B cell (primary cell): ENCODE measurements around the gene PYGL. TPM values are rescaled to one million over a fixed set of nuclear protein-coding genes. Genes with fewer than 3 reads are reported as not detected.

Source experiments
- ATAC-seq: fragments of 200-7000 bp; cut with Tn5 transposase; one replicate; pipeline ENCODE4 v1.10.0; 2021; ENCODE audit warnings: low read depth, mild to moderate bottlenecking, moderate number of reproducible peaks, moderate library complexity
- CTCF ChIA-PET: fragments of 350-600 bp; sonication (Branson Sonifier 250); formaldehyde crosslinking; loops from one replicate; lab custom pipeline; 2021; ENCODE audit warnings: antibody characterized with exemption, inconsistent platforms; lab: Charles Lee
- POLR2A ChIA-PET: fragments of 350-600 bp; sonication (Branson Sonifier 250); formaldehyde crosslinking; loops from one replicate; lab custom pipeline; 2021; ENCODE audit warnings: antibody characterized with exemption; lab: Charles Lee
- DNase-seq: peaks from one replicate; pipeline ENCODE4 v3.0.0; 2013
- H2AFZ ChIP-seq: 2 replicates; pipeline ENCODE4 v1.6.1; 2012; ENCODE audit warnings: mild to moderate bottlenecking, low read depth, low read length; ENCODE audit not compliant: insufficient read depth, poor library complexity, severe bottlenecking
- H3K27ac ChIP-seq, 2 donors: 1 replicate in 1 of 2; 2 replicates in 1 of 2; pipeline ENCODE4 v1.5.1; 2012 to 2013; ENCODE audit warnings: low read length in 2 of 2, mild to moderate bottlenecking in 2 of 2, moderate library complexity in 1 of 2
- H3K27me3 ChIP-seq, 4 experiments: fragments of 200-600 bp in 1 of 4; sonication (generic) in 1 of 4; replicated peaks in 1 of 4; 1 replicate in 2 of 4; 2 replicates in 2 of 4; pipeline versions ENCODE4 v1.6.1 to v1.7.0; 2013 to 2016; ENCODE audit warnings: low read length in 3 of 4, mild to moderate bottlenecking in 2 of 4, mixed read lengths in 1 of 4, moderate library complexity in 1 of 4; ENCODE audit not compliant: insufficient read depth in 4 of 4, control insufficient read depth in 3 of 4; ENCODE audit errors: control extremely low read depth in 1 of 4
- H3K36me3 ChIP-seq, 2 experiments: replicated peaks in 1 of 2; 1 replicate in 1 of 2; 2 replicates in 1 of 2; pipeline versions ENCODE4 v1.6.1 to v1.7.1; 2013; ENCODE audit warnings: low read length in 1 of 2; ENCODE audit not compliant: insufficient read depth in 2 of 2, control insufficient read depth in 1 of 2; ENCODE audit errors: control extremely low read depth in 1 of 2, extremely low read depth in 1 of 2
- H3K4me1 ChIP-seq, 2 donors: fragments of 200-600 bp in 1 of 2; sonication (generic) in 1 of 2; 1 replicate in 1 of 2; 2 replicates in 1 of 2; pipeline versions ENCODE4 v1.5.1 to v1.6.1; 2013 to 2017; ENCODE audit warnings: low read length in 2 of 2; ENCODE audit not compliant: control insufficient read depth in 2 of 2, insufficient read depth in 2 of 2
- H3K4me2 ChIP-seq: replicated peaks from 2 replicates; pipeline ENCODE3; 2012; ENCODE audit warnings: mild to moderate bottlenecking, low read depth, low read length; ENCODE audit not compliant: poor library complexity, severe bottlenecking
- H3K4me3 ChIP-seq, 5 experiments: fragments of 200-600 bp in 1 of 5; sonication (generic) in 1 of 5; 1 replicate in 3 of 5; 2 replicates in 2 of 5; pipeline versions ENCODE4 v1.5.1 to v1.7.0; 2011 to 2016; ENCODE audit warnings: low read length in 4 of 5, mild to moderate bottlenecking in 4 of 5, low read depth in 2 of 5, control low read depth in 1 of 5, moderate library complexity in 1 of 5; ENCODE audit not compliant: insufficient read depth in 1 of 5; ENCODE audit errors: control extremely low read depth in 1 of 5, extremely low read depth in 1 of 5
- H3K79me2 ChIP-seq: fragments of 200-600 bp; sonication (generic); one replicate; pipeline ENCODE4 v1.6.0; 2016; ENCODE audit warnings: low read length; ENCODE audit not compliant: control insufficient read depth, insufficient read depth
- H3K9ac ChIP-seq: fragments of 200-600 bp; sonication (generic); 2 replicates; pipeline ENCODE4 v1.6.1; 2017; ENCODE audit warnings: mild to moderate bottlenecking, low read length, moderate library complexity
- H3K9me3 ChIP-seq, 3 donors: one replicate each; pipeline versions ENCODE4 v1.6.1 to v1.7.1; 2013; ENCODE audit warnings: low read length in 2 of 3; ENCODE audit not compliant: control insufficient read depth in 2 of 3, insufficient read depth in 1 of 3; ENCODE audit errors: control extremely low read depth in 1 of 3
- H4K20me1 ChIP-seq: 2 replicates; pipeline ENCODE4 v1.6.0; 2012; ENCODE audit warnings: mild to moderate bottlenecking, low read length; ENCODE audit not compliant: insufficient read depth, control insufficient read depth, poor library complexity, severe bottlenecking
- H3K27ac Mint-ChIP-seq: one replicate; pipeline ENCODE4 v1.8.0; 2021; ENCODE audit warnings: mixed read lengths
- H3K27me3 Mint-ChIP-seq: one replicate; pipeline ENCODE4 v1.8.0; 2021; ENCODE audit warnings: mixed read lengths
- H3K4me1 Mint-ChIP-seq: one replicate; pipeline ENCODE4 v1.8.0; 2021; ENCODE audit warnings: mixed read lengths
- H3K4me3 Mint-ChIP-seq: one replicate; pipeline ENCODE4 v1.8.0; 2021; ENCODE audit warnings: mixed read lengths
- H3K9me3 Mint-ChIP-seq: one replicate; pipeline ENCODE4 v1.8.0; 2022; ENCODE audit warnings: mixed read lengths; ENCODE audit not compliant: insufficient read depth
- EZH2 ChIP-seq: IDR thresholded peaks from 2 replicates; pipeline ENCODE4 v1.6.1; 2012; ENCODE audit warnings: borderline replicate concordance, low read depth, mild to moderate bottlenecking, moderate library complexity, low read length; ENCODE audit not compliant: insufficient read depth, poor library complexity, severe bottlenecking
- WGBS: methylation state at CpG from one replicate; pipeline ENCODE4 v1.1.5; 2013; ENCODE audit warnings: missing lambda C conversion rate; ENCODE audit not compliant: insufficient coverage; 5-methylcytosine and 5-hydroxymethylcytosine counted together
- intact Hi-C: fragments of 100-400 bp; cut with micrococcal nuclease; formaldehyde crosslinking; loops from one replicate; pipeline ENCODE4 v1.10.0; 2022
- polyA minus RNA-seq: library from RNA; depleted of rRNA, polyadenylated mRNA; stranded (reverse); fragments of >200 nt; gene quantifications from 2 replicates; pipeline ENCODE4 v1.2.3, GENCODE V29; 2012
- polyA plus RNA-seq: library from polyadenylated mRNA; depleted of rRNA; stranded (reverse); fragments of >200 nt; gene quantifications from 2 replicates; pipeline ENCODE4 v1.2.3, GENCODE V29; 2012
- total RNA-seq, 2 donors: library from RNA; stranded (reverse); fragments of 120-200 nt in 1 of 2; gene quantifications; 1 replicate in 1 of 2; 2 replicates in 1 of 2; pipeline versions ENCODE4 v1.2.3 to v1.2.4, GENCODE V29; 2013 to 2022
- TF ChIP-seq, protein P1 (sequence below): fragments of 200-600 bp; IDR thresholded peaks from one replicate; pipeline ENCODE4 v1.8.0; 2022; ENCODE audit warnings: antibody characterized with exemption, mild to moderate bottlenecking

Gene PYGL
- total RNA-seq (0.49 and 0.64 TPM in 2 replicates), polyA plus RNA-seq (0.37 and 0.60 TPM in 2 replicates), polyA minus RNA-seq (0.69 and 2.1 TPM in 2 replicates)
- 4.5 TPM for total RNA-seq (2013)

DNA sequence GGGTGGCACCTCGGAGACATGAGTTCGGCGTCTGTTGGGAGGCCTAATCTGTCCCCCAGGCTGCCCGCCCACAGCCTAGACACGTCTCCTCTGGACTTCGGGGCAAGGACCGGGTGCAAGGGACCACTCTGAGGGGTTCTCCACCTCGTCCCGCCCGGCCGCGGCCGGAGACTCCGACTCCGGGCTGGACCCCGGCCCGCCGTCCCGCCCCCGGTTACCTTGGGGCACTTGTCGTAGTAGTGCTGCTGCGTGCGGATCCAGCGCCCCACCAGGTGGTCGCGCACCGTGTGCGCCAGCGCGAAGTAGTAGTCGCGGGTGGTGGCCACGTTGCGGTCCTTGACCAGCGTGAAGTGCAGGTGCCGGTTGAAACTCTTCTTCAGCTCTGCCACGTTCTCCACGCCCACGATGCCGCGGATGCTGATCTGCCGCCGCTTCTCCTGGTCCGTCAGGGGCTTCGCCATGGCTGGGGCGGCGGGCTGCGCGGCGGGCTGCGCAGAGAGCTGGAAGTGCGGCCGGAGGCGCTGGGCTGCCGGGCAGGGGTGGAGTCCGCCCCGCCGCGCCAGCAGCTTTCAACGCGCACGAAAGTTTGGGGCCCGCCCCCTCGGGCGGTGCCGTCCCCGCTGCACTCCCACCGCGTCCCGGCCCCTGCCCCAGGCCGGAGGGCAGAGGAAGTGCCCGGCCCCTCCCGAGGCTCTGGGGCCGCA, at the start of gene PYGL:
TSS of gene PYGL (minus strand) at position 541 of the 704 bp plus-strand sequence. CDS start at position 461, 80 bp downstream.
- Histone ChIP-seq H3K79me2 (no peaks in the 10 kb centered on the region), H3K27ac (no peak within 1 kb of the TSS), H4K20me1 (no peaks in the 10 kb centered on the region), H3K4me3 (peak within 1 kb of the TSS; percentile 44 to 78 (median 66)), H3K4me2 (peak within 1 kb of the TSS; percentile 99), H3K9ac (peak within 1 kb of the TSS; percentile 84), H3K4me1 (peaks cover 18 to 20% of the 10 kb centered on the region in 2 donors), H3K27me3 (peaks cover 0 to 35% (median 25%) of the 10 kb centered on the region in 4 experiments), H2AFZ (peak within 1 kb of the TSS; percentile 79), H3K9me3 (peaks cover 0 to 10% (median 0%) of the 10 kb centered on the region in 3 donors), H3K36me3 (no peaks in the 10 kb centered on the region)
- ChIA-PET CTCF (interaction anchor here (0.5 to 1.1 kb wide), 2 partner anchors 84 to 503 kb away, joined by 3 read pairs; no protein-coding TSS in a partner anchor), POLR2A (no interaction called here)
- Mint-ChIP-seq H3K27me3 (peaks cover 50% of the 10 kb centered on the region), H3K27ac (no peak within 1 kb of the TSS), H3K9me3 (no peaks in the 10 kb centered on the region), H3K4me3 (peak within 1 kb of the TSS; percentile 91), H3K4me1 (peaks cover 17% of the 10 kb centered on the region)
- ATAC-seq (peak; percentile 78), DNase-seq (peak; percentile 51)
- TF ChIP-seq EZH2 = peak; percentile 83
- TF ChIP-seq, protein P1, sequence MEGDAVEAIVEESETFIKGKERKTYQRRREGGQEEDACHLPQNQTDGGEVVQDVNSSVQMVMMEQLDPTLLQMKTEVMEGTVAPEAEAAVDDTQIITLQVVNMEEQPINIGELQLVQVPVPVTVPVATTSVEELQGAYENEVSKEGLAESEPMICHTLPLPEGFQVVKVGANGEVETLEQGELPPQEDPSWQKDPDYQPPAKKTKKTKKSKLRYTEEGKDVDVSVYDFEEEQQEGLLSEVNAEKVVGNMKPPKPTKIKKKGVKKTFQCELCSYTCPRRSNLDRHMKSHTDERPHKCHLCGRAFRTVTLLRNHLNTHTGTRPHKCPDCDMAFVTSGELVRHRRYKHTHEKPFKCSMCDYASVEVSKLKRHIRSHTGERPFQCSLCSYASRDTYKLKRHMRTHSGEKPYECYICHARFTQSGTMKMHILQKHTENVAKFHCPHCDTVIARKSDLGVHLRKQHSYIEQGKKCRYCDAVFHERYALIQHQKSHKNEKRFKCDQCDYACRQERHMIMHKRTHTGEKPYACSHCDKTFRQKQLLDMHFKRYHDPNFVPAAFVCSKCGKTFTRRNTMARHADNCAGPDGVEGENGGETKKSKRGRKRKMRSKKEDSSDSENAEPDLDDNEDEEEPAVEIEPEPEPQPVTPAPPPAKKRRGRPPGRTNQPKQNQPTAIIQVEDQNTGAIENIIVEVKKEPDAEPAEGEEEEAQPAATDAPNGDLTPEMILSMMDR = no peak
- intact Hi-C loops = no loop called here
- under 1% methylated on average over 74 of the region's 74 CpGs for WGBS

DNA sequence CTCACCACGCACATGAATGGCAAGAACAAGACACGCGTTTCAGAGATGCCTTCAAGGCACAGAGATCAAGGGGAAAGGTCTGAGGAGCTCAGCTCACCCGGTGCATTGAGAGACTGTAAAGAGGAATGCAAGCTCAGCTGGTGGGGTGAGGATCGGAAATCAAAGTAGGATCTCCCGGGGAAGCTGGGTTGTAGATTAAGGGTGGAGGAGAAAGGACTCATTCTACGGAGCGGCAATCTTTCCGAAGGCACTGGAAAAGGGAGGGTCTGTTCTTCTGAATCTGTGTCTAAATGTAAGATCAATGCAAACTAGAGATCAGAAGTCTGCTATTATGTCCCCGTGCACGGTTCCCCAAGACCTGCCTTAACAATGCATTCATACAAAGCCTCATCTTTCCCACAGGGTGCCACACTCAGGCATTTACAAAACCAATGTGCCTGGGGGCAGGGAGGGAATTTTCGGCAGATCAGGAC, 41.6 kb upstream of the PYGL start:
- Histone ChIP-seq H3K27me3 (no peaks in the 10 kb centered on the region), H3K9ac (no peak overlapping the region), H3K4me3 (no peak overlapping the region), H3K27ac (no peak overlapping the region), H3K9me3 (no peaks in the 10 kb centered on the region), H3K36me3 (no peaks in the 10 kb centered on the region), H4K20me1 (no peaks in the 10 kb centered on the region), H3K79me2 (no peaks in the 10 kb centered on the region), H2AFZ (no peak overlapping the region), H3K4me1 (no peaks in the 10 kb centered on the region), H3K4me2 (no peak overlapping the region)
- Mint-ChIP-seq H3K4me1 (no peaks in the 10 kb centered on the region), H3K9me3 (no peaks in the 10 kb centered on the region), H3K27ac (no peak overlapping the region), H3K27me3 (peaks cover 11% of the 10 kb centered on the region), H3K4me3 (no peak overlapping the region)
- TF ChIP-seq, protein P1 = no peak
- TF ChIP-seq EZH2 = no peak
- intact Hi-C loops = no loop called here
- DNase-seq (no peak), ATAC-seq (no peak)
- ChIA-PET CTCF (no interaction called here), POLR2A (no interaction called here)
- 96% methylated on average over 9 of the region's 12 CpGs for WGBS
